Right lobe of liver (tissue), 6 donors: Measurements from ENCODE around the gene MAGI1. TPM values are rescaled to one million over a fixed set of nuclear protein-coding genes. Genes with fewer than 3 reads are reported as not detected.
"Not testable (repeated sequence)": the region's sequence is repeated elsewhere in the genome, so short reads cannot be mapped to it uniquely, and the experiment has no call there.

Experiments used
- ATAC-seq, 4 donors: fragments of 200-7000 bp; cut with Tn5 transposase; one replicate each; pipeline ENCODE4 v1.9.1; 2020; ENCODE audit warnings: mild to moderate bottlenecking in 4 of 4, moderate library complexity in 4 of 4
- DNase-seq, 3 donors: peaks; one replicate each; pipeline ENCODE4 v3.0.0-alpha.2; 2020
- H3K27ac ChIP-seq, 3 donors: fragments of 200-600 bp; one replicate each; pipeline ENCODE4 v1.8.0; 2022
- H3K27me3 ChIP-seq, 2 donors: fragments of 200-600 bp; one replicate each; pipeline ENCODE4 v1.8.0; 2022
- H3K36me3 ChIP-seq, 4 donors: fragments of 200-600 bp; sonication (generic) in 1 of 4; one replicate each; pipeline versions ENCODE4 v1.5.1 to v1.8.0; 2017 to 2022; ENCODE audit warnings: control low read depth in 1 of 4
- H3K4me1 ChIP-seq, 4 donors: fragments of 200-600 bp; sonication (generic) in 1 of 4; one replicate each; pipeline versions ENCODE4 v1.5.1 to v1.8.0; 2017 to 2022; ENCODE audit warnings: control low read depth in 1 of 4
- H3K4me3 ChIP-seq, 3 donors: fragments of 200-600 bp; one replicate each; pipeline ENCODE4 v1.8.0; 2022
- H3K9me3 ChIP-seq, 4 donors: fragments of 200-600 bp; sonication (generic) in 1 of 4; one replicate each; pipeline versions ENCODE4 v1.5.1 to v1.8.0; 2017 to 2022; ENCODE audit warnings: control low read depth in 1 of 4
- POLR2A ChIP-seq: fragments of 450-650 bp; IDR thresholded peaks from one replicate; pipeline ENCODE4 v1.6.1; 2017; ENCODE audit warnings: antibody characterized with exemption, mild to moderate bottlenecking
- WGBS: methylation state at CpG from one replicate; pipeline ENCODE4 v1.1.6; 2018; ENCODE audit warnings: low coverage, low lambda C conversion rate; ENCODE audit not compliant: insufficient coverage; ENCODE audit errors: missing lambda C conversion rate; 5-methylcytosine and 5-hydroxymethylcytosine counted together
- intact Hi-C, 2 donors: fragments of 100-400 bp; cut with DNase I; formaldehyde crosslinking; loops; one replicate each; pipeline versions ENCODE4 v1.11.2 to v1.14.1; 2022
- total RNA-seq, 6 experiments: library from RNA; depleted of rRNA in 2 of 6; stranded (reverse); fragments of >200 nt in 2 of 6; fragmentation: NEBNext Ultra II Directional in 3 of 6; extraction: Animal tissue kit (Norgen Biotek cat#: 25700) in 3 of 6; gene quantifications; one replicate each; pipeline versions ENCODE4 v1.1.0 to v1.2.4, GENCODE V29; 2016 to 2023
- TF ChIP-seq, protein P1 (sequence below), 4 donors: fragments of 200-600 bp in 3 of 4; fragments of 450-650 bp in 1 of 4; IDR thresholded peaks; one replicate each; pipeline versions ENCODE4 v1.5.1 to v1.8.0; 2016 to 2022; ENCODE audit warnings: antibody characterized with exemption in 4 of 4, mild to moderate bottlenecking in 2 of 4
- donor health status: DM: no; HTN: yes; CAD: no.
- donor health status: DM: no; HTN: no; CAD: no.
- donor health status: DM: no; HTN: no; CAD: no.
- donor health status: DM: no; HTN: yes; CAD: no.
- donor health status: DM: no; HTN: yes; CAD: no.

The MAGI1 gene
- total RNA-seq, 6 experiments from 2014 or later: 22.6 to 37.7 (median 26.9) TPM

DNA sequence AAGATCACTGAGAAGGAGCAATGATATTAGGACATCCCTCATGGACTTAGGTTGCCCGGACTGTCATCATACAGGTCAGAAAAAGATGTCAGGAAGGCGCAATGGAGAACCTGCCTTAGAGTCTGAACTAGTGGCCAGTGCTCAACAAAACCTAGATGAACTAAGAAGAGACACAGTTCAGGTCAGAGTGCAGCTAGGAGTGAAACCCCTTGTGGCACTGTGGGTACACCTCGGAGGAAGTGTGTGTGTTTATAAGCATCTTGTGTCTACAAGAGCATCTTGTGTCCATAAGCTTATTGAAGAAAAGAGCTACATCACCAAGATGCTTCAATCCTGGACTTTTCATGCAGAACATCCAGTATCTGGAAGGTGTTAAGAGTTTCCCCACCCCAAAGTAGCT, 315.7 kb downstream of the MAGI1 start:
- H3K4me1 ChIP-seq: peaks cover 0 to under 1% (median 0%) of the 10 kb centered on the region in 4 donors
- DNase-seq (no peak), ATAC-seq (no peak)
- no peaks in the 10 kb centered on the region for H3K9me3 ChIP-seq
- no peak overlapping the region for H3K27ac ChIP-seq
- H3K4me3 ChIP-seq: no peak overlapping the region
- no peaks in the 10 kb centered on the region for H3K27me3 ChIP-seq
- intact Hi-C loops: no loop called here
- no peaks in the 10 kb centered on the region for H3K36me3 ChIP-seq
- WGBS: 100% methylated on average over 1 of the region's 3 CpGs
- no peak for TF ChIP-seq POLR2A
- TF ChIP-seq, protein P1, sequence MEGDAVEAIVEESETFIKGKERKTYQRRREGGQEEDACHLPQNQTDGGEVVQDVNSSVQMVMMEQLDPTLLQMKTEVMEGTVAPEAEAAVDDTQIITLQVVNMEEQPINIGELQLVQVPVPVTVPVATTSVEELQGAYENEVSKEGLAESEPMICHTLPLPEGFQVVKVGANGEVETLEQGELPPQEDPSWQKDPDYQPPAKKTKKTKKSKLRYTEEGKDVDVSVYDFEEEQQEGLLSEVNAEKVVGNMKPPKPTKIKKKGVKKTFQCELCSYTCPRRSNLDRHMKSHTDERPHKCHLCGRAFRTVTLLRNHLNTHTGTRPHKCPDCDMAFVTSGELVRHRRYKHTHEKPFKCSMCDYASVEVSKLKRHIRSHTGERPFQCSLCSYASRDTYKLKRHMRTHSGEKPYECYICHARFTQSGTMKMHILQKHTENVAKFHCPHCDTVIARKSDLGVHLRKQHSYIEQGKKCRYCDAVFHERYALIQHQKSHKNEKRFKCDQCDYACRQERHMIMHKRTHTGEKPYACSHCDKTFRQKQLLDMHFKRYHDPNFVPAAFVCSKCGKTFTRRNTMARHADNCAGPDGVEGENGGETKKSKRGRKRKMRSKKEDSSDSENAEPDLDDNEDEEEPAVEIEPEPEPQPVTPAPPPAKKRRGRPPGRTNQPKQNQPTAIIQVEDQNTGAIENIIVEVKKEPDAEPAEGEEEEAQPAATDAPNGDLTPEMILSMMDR (IDR thresholded peaks at IDR 0.05): no peak

DNA sequence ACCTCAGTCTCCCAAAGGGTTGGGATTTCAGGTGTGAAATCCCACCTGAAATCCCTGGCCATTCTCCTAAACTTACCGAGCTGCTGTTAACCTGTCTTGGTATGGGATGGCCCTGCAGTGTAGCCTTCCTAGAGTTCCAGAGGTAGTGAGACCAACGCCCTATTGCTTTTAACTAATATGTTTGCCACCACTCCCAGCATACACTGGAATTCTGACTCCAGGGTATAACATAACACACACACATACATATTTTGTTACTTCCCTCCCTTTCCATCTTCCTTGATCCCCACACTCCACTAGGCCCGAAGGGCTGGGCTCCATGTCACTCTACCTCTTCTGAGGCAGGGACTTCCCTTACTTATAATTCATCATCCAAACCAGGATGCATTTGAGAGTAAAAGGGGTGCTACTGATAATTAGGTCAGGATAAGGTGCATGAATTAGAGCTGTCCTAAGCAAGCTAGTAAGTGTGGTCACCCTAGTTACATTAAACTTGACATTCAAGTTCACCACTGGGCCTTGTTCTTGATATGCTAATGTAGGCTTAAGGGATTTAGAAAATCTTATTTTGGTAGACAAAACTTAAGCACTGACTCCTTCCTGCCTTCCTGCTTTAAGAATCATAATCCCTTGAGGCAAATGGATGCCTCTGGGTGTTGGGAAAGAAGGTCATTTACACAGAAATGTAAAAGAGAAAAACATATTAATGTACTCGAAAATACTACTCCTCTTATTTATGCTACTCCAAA, 317.6 kb downstream of the MAGI1 start:
- 83% methylated on average over 2 of the region's 4 CpGs for WGBS
- no peaks in the 10 kb centered on the region for H3K4me1 ChIP-seq
- no peak overlapping the region for H3K4me3 ChIP-seq
- H3K27ac ChIP-seq: no peak overlapping the region
- H3K9me3 ChIP-seq: no peaks in the 10 kb centered on the region
- TF ChIP-seq, protein P1 (IDR thresholded peaks at IDR 0.05): no peak
- no peak for TF ChIP-seq POLR2A
- no peak for ATAC-seq
- no peak for DNase-seq
- no peaks in the 10 kb centered on the region for H3K36me3 ChIP-seq
- intact Hi-C loops: no loop called here
- H3K27me3 ChIP-seq: no peaks in the 10 kb centered on the region

DNA sequence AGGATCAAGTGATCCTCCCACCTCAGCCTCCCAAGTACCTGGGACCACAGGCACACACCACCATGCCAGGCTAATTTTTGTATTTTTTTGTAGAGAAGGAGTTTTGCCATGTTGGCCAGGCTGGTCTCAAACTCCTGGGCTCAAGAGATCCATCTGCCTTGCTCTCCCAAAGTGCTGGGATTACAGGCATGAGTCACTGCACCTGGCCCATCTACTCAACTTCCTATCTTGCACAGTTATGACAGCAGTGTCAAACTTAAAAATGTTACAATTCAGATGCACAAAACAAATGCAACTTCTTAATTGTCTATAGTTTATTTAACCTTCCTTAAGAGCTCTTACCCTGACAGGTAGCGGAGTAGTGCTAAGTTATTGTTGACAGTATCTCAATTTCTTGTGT, 319.1 kb downstream of the MAGI1 start:
- peak in 1 of 4 donors; percentile 22 for ATAC-seq
- intact Hi-C loops, H3K4me1 ChIP-seq, H3K36me3 ChIP-seq, H3K9me3 ChIP-seq, H3K4me3 ChIP-seq, H3K27ac ChIP-seq, H3K27me3 ChIP-seq, DNase-seq: not testable (repeated sequence)
- 92% methylated on average over 1 of the region's 1 CpG for WGBS

DNA sequence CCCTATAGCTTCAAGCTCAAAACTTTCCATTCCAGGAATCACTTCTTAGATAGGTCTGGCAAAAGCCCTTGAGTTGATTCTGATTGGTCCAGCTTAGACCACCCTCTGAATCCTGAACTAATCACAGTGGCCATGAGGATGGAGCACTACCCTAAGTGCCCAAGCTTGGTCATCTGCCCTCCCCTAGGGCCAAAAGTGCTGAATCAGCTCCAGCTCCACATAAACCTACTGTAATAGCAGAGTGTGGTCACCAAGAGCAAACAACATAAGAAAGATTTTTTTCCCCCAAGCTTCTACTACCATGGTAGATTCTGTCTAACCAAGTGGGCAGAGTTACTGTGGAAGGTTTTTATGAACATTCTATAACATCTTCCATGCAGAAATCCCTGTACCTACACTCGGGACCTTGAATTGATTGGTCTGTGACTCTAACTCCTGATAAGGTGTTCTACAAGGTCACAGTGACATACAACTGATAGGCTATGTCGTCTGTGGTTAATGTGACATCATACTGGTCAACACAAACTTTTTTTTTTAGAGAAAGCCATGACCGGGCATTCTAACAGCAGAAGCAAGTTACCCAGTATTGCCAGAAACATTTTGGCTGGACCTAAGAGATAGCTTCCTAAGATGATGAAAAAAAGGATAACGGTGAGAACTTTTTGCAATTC, 320.9 kb downstream of the MAGI1 start:
- intact Hi-C loops: no loop called here
- ATAC-seq (no peak), DNase-seq (no peak)
- H3K9me3 ChIP-seq: no peaks in the 10 kb centered on the region
- H3K4me3 ChIP-seq: no peak overlapping the region
- H3K4me1 ChIP-seq: no peaks in the 10 kb centered on the region
- TF ChIP-seq, protein P1 (IDR thresholded peaks at IDR 0.05): no peak
- TF ChIP-seq POLR2A: no peak
- no peak overlapping the region for H3K27ac ChIP-seq
- WGBS: 64% methylated on average over 4 of the region's 4 CpGs
- no peaks in the 10 kb centered on the region for H3K27me3 ChIP-seq
- no peaks in the 10 kb centered on the region for H3K36me3 ChIP-seq

DNA sequence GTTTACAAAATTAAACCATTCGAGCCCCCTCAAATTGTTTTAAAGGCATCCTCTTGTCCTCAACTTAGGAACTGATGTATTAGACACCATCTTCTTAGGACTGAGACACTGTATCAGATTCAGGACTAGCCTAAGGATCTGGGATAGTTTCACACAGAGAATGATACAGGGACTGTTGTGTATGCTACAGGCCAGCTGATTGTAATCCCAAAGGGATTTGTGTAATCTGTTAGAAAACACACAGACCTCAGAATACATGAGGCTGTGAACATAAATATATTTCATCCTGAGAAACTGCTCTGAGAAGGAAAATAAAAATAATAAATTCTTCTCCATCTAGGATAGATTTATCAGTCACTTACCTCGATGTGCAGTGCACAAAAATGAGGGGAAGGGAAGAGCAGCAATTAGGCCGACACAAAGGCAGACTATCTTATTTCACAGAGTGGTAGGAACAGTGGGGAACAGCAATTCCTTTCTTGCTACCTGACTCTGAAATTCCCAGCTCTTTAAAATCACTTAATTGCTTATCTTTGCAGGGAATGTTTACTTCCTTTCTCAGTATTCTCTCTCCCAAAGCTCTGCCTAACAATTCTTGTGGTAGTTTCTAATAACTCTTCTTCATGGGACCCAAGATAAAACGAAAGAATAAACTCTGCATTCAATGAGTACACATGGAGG, 322.5 kb downstream of the MAGI1 start:
- intact Hi-C loops: no loop called here
- TF ChIP-seq, protein P1 (IDR thresholded peaks at IDR 0.05): no peak

More for the DNA sequence above, 322.5 kb downstream of the MAGI1 start:
- Histone ChIP-seq H3K36me3 (no peaks in the 10 kb centered on the region), H3K27ac (no peak overlapping the region), H3K27me3 (no peaks in the 10 kb centered on the region), H3K9me3 (no peaks in the 10 kb centered on the region), H3K4me1 (no peaks in the 10 kb centered on the region), H3K4me3 (no peak overlapping the region)
- no peak for ATAC-seq
- 69% methylated on average over 4 of the region's 4 CpGs for WGBS
- no peak for DNase-seq
